Urinary bladder (tissue), 4 donors: ENCODE data around the gene TMEM181. TPM values are rescaled to one million over a fixed set of nuclear protein-coding genes. Genes with fewer than 3 reads are reported as not detected.
"Not testable (repeated sequence)": the region's sequence is repeated elsewhere in the genome, so short reads cannot be mapped to it uniquely, and the experiment has no call there.

Experiments
- DNase-seq: peaks from one replicate; pipeline ENCODE4 v3.0.0-alpha.2; 2015; ENCODE audit errors: extremely low spot score
- H3K27ac ChIP-seq: one replicate; pipeline ENCODE4 v1.5.1; 2013; ENCODE audit warnings: low read depth, mild to moderate bottlenecking, moderate library complexity
- H3K36me3 ChIP-seq: one replicate; pipeline ENCODE4 v1.6.1; 2013; ENCODE audit warnings: mild to moderate bottlenecking, moderate library complexity; ENCODE audit not compliant: insufficient read depth
- H3K4me1 ChIP-seq: one replicate; pipeline ENCODE4 v1.6.1; 2013; ENCODE audit warnings: mild to moderate bottlenecking, moderate library complexity; ENCODE audit not compliant: insufficient read depth
- H3K4me3 ChIP-seq: one replicate; pipeline ENCODE4 v1.5.1; 2013; ENCODE audit warnings: low read depth, low read length
- WGBS: extraction: QIAGEN DNeasy Blood & Tissue Kit; methylation state at CpG from one replicate; pipeline ENCODE4 v1.1.7; 2013; 5-methylcytosine and 5-hydroxymethylcytosine counted together
- polyA plus RNA-seq: library from polyadenylated mRNA; stranded (reverse); fragments of 200-250 nt; gene quantifications from one replicate; pipeline ENCODE4 v1.2.3, GENCODE V29; 2013
- total RNA-seq: library from RNA; depleted of rRNA; stranded (reverse); fragments of >200 nt; gene quantifications from one replicate; pipeline ENCODE4 v1.2.3, GENCODE V29; 2014
- donor health status: healthy with polysubstance abuse.
- donor health status: healthy.

TMEM181 gene
- total and polyA plus RNA-seq, 2 donors, result 23.8 to 41.4 TPM

- Histone ChIP-seq H3K27ac (no peak overlapping the region), H3K36me3 (no peaks in the 10 kb centered on the region), H3K4me1 (no peaks in the 10 kb centered on the region), H3K4me3 (no peak overlapping the region)
- peak; percentile 33 for DNase-seq
- WGBS, result 44% methylated on average over 13 of the region's 13 CpGs
These were observed 45.5 kb downstream of the TMEM181 start for GRCh38 chr6:158605266-158605878.

GRCh38 chr6:158606011-158606410 lies 46.1 kb downstream of the TMEM181 start:
- not testable (repeated sequence) for DNase-seq, H3K4me1 ChIP-seq, H3K27ac ChIP-seq, H3K36me3 ChIP-seq, H3K4me3 ChIP-seq
- 96% methylated on average over 15 of the region's 15 CpGs for WGBS

- Histone ChIP-seq H3K4me3 (no peak overlapping the region), H3K36me3 (no peaks in the 10 kb centered on the region), H3K4me1 (no peaks in the 10 kb centered on the region), H3K27ac (no peak overlapping the region)
- 94% methylated on average over 7 of the region's 7 CpGs for WGBS
- no peak for DNase-seq
These were observed 47.0 kb downstream of the TMEM181 start for GRCh38 chr6:158606935-158607334.

GRCh38 chr6:158607411-158608170 lies 47.7 kb downstream of the TMEM181 start:
- H3K27ac ChIP-seq, result no peak overlapping the region
- 92% methylated on average over 14 of the region's 14 CpGs for WGBS
- no peaks in the 10 kb centered on the region for H3K36me3 ChIP-seq
- H3K4me1 ChIP-seq, result no peaks in the 10 kb centered on the region
- no peak for DNase-seq
- no peak overlapping the region for H3K4me3 ChIP-seq

- 95% methylated on average over 12 of the region's 12 CpGs for WGBS
- no peaks in the 10 kb centered on the region for H3K36me3 ChIP-seq
- no peaks in the 10 kb centered on the region for H3K4me1 ChIP-seq
- no peak overlapping the region for H3K4me3 ChIP-seq
- no peak overlapping the region for H3K27ac ChIP-seq
- no peak for DNase-seq
These were observed 48.3 kb downstream of the TMEM181 start for GRCh38 chr6:158608221-158608620.

- WGBS, result 90% methylated on average over 13 of the region's 13 CpGs
- H3K36me3 ChIP-seq, result no peaks in the 10 kb centered on the region
- no peak overlapping the region for H3K4me3 ChIP-seq
- H3K4me1 ChIP-seq, result no peaks in the 10 kb centered on the region
- H3K27ac ChIP-seq, result no peak overlapping the region
- DNase-seq, result no peak
These were observed 49.7 kb downstream of the TMEM181 start for GRCh38 chr6:158609455-158610155.

GRCh38 chr6:158610319-158610968 lies 50.6 kb downstream of the TMEM181 start:
- DNase-seq, result no peak
- no peaks in the 10 kb centered on the region for H3K4me1 ChIP-seq
- 84% methylated on average over 9 of the region's 9 CpGs for WGBS
- H3K36me3 ChIP-seq, result no peaks in the 10 kb centered on the region
- no peak overlapping the region for H3K4me3 ChIP-seq
- no peak overlapping the region for H3K27ac ChIP-seq

GRCh38 chr6:158611039-158611438 lies 51.1 kb downstream of the TMEM181 start:
- H3K4me1 ChIP-seq, result no peaks in the 10 kb centered on the region
- no peaks in the 10 kb centered on the region for H3K36me3 ChIP-seq
- 77% methylated on average over 3 of the region's 3 CpGs for WGBS
- H3K4me3 ChIP-seq, result no peak overlapping the region
- DNase-seq, result no peak
- H3K27ac ChIP-seq, result no peak overlapping the region

- Histone ChIP-seq H3K4me1 (no peaks in the 10 kb centered on the region), H3K36me3 (no peaks in the 10 kb centered on the region), H3K27ac (no peak overlapping the region), H3K4me3 (no peak overlapping the region)
- WGBS, result 70% methylated on average over 14 of the region's 14 CpGs
- no peak for DNase-seq
These were observed 51.9 kb downstream of the TMEM181 start for GRCh38 chr6:158611541-158612370.

GRCh38 chr6:158614606-158615005 lies 54.7 kb downstream of the TMEM181 start:
- not testable (repeated sequence) for H3K27ac ChIP-seq, H3K36me3 ChIP-seq, H3K4me1 ChIP-seq, H3K4me3 ChIP-seq, DNase-seq
- WGBS, result 96% methylated on average over 3 of the region's 3 CpGs

- H3K4me3 ChIP-seq, H3K36me3 ChIP-seq, H3K4me1 ChIP-seq, DNase-seq, H3K27ac ChIP-seq: not testable (repeated sequence)
- WGBS, result 96% methylated on average over 3 of the region's 3 CpGs
These were observed 58.4 kb downstream of the TMEM181 start for GRCh38 chr6:158618289-158618688.

- no peak for DNase-seq
- no peak overlapping the region for H3K4me3 ChIP-seq
- no peak overlapping the region for H3K27ac ChIP-seq
- WGBS, result 86% methylated on average over 17 of the region's 17 CpGs
- peaks cover 2% of the 10 kb centered on the region for H3K36me3 ChIP-seq
- H3K4me1 ChIP-seq, result no peaks in the 10 kb centered on the region
These were observed 60.3 kb downstream of the TMEM181 start for GRCh38 chr6:158619922-158620801.
